MM.1S (cell line): ENCODE results near the gene RALGAPA2.

Experiments used
- CTCF ChIP-seq: fragments of 300-600 bp; sonication (generic); IDR thresholded peaks from 2 replicates; pipeline ENCODE4 v1.5.1; 2016; ENCODE audit warnings: antibody characterized with exemption, low read length, mixed read lengths
- EZH2 ChIP-seq: fragments of 300-600 bp; sonication (generic); optimal IDR thresholded peaks from 2 replicates; pipeline ENCODE3; 2017; ENCODE audit warnings: low read depth, mild to moderate bottlenecking, antibody characterized with exemption, low read length, mixed read lengths

- TF ChIP-seq EZH2 (no peak), CTCF (no peak)
Measured at GRCh38 chr20:20628314-20628713, 84.1 kb downstream of the RALGAPA2 start.
